ENCODE measurements around the gene SLC6A11.
A peak's percentile ranks its signal among the peaks of the same experiment; 100 is the strongest.

SLC6A11 gene

DNA sequence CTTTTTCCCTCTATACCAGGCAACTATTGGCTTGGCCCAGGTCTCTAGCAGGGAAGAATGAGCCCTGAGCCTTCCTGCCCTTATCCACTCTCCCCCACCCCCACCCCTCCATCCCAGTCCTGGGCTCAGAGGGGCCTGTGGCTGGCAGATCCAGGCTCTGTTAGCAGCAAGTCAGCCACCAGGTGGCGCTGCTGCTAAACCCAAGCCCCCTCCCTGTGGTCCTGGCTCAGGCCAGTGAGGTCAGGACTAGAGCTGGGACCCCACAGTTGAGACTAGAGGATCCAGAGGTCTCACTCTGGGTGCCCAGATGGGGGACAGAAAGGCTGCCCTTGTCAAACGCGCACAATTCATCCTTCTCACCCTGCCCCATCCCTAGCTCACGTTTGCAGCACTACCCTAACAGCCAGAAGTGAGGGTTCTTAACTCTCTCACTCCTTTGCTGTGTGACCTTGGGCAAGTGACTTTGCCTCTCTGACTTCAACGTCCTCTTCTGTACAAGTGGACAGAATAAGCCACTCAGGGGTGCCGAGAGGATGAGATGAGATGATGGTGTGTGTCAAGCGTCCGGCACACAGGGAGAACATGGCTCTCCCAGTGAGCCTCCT, 129.8 kb downstream of the SLC6A11 start:
- TF ChIP-seq, protein P1, sequence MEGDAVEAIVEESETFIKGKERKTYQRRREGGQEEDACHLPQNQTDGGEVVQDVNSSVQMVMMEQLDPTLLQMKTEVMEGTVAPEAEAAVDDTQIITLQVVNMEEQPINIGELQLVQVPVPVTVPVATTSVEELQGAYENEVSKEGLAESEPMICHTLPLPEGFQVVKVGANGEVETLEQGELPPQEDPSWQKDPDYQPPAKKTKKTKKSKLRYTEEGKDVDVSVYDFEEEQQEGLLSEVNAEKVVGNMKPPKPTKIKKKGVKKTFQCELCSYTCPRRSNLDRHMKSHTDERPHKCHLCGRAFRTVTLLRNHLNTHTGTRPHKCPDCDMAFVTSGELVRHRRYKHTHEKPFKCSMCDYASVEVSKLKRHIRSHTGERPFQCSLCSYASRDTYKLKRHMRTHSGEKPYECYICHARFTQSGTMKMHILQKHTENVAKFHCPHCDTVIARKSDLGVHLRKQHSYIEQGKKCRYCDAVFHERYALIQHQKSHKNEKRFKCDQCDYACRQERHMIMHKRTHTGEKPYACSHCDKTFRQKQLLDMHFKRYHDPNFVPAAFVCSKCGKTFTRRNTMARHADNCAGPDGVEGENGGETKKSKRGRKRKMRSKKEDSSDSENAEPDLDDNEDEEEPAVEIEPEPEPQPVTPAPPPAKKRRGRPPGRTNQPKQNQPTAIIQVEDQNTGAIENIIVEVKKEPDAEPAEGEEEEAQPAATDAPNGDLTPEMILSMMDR (IDR thresholded peaks at IDR 0.05; ENCODE audit: low read depth, low read length, missing control alignments) = peak; percentile 87
- peak; percentile 7 for DNase-seq (ENCODE audit: low read depth)
- no peak overlapping the region for H3K4me3 ChIP-seq (ENCODE audit: low read depth, low read length)

- no peak for DNase-seq (ENCODE audit: low read depth)
- TF ChIP-seq, protein P1 (IDR thresholded peaks at IDR 0.05; ENCODE audit: low read depth, low read length, missing control alignments) = no peak
- no peak overlapping the region for H3K4me3 ChIP-seq (ENCODE audit: low read depth, low read length)
These were observed 130.5 kb downstream of the SLC6A11 start for GRCh38 chr3:10946526-10946925.

DNA sequence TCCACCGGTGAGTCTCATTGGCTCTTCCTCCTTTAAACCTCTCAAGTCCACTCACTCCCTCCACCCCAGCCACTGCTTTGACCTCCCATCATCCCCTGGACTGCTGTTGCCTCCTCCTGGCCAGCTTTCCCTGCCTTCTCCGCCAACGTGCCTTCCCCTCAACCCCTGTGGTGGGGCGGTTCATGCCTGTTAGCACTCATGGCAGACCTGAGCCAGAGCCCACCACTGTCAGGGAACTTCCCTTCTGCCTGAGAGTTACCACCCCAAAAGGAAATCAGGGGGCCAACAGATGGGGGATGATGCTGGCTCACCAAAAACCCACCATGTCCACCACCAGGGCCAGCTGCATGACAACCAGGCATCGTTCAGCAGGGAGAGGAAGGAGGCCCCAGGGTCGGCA, 132.3 kb downstream of the SLC6A11 start:
- TF ChIP-seq, protein P1 (IDR thresholded peaks at IDR 0.05; ENCODE audit: low read depth, low read length, missing control alignments) = no peak
- no peak overlapping the region for H3K4me3 ChIP-seq (ENCODE audit: low read depth, low read length)
- no peak for DNase-seq (ENCODE audit: low read depth)

DNA sequence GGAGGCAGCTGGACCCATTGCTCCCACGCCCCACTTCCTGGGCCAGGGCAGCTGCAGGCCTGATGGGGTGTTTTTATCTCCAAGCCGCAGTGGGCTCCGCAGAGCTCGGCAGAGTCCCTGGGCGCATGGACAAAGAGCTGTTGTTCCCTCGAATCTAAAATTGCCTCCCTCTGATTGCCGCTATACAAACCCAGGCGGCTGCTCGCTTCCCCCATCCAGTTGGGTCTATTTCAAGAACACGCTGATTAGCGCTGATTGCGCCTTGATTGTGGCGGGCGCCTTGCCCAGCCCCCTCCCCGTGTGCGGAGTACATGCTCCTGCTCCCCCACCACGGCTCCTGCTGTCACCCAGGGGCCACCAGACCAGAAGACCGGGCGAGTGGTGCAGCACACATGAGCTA, 133.2 kb downstream of the SLC6A11 start:
- DNase-seq (ENCODE audit: low read depth) = no peak

DNA sequence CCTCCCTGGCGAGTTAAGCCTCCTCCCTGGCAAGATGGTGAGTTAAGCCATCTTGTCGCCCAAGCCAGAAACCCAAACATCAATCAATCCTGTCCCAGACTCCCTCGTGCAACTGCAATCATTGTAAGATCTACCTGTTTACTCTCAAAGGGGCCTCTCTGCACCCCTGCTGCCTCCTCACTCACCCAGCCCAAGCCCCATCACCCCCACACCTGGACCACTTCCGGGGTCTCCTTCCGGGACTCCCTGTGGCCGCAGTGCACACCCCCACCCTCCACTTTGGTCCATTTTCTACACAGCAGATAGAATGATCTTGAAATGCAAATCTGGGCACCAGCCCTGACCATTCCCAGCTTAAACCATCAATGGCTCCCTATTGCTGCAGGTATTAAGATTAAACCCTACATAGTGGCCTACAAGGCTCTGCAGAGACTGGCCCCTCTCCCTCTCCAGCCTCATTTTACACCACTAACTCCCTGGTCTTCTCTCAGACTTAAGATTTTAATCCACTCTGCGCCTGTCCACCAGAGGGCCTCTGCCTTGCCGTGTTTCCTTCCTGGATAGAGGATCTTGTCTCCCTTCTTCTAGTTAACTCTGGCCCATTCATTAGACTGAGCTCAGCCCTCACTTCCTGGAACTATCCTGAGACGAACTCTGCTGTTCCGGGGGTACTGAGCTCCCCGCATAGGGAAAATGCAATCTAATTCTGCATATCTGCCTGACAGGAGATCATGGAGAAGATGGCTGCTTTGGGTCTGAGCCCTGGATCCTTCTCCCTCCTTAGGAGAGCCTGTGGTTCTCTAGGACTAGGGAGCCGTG, 134.7 kb downstream of the SLC6A11 start:
- no peak for DNase-seq (ENCODE audit: low read depth)
- no peak overlapping the region for H3K4me3 ChIP-seq (ENCODE audit: low read depth, low read length)
- TF ChIP-seq, protein P1 (IDR thresholded peaks at IDR 0.05; ENCODE audit: low read depth, low read length, missing control alignments) = peak; percentile 28

More for the DNA sequence above, 133.2 kb downstream of the SLC6A11 start:
- no peak overlapping the region for H3K4me3 ChIP-seq (ENCODE audit: low read depth, low read length)
- TF ChIP-seq, protein P1 (IDR thresholded peaks at IDR 0.05; ENCODE audit: low read depth, low read length, missing control alignments) = no peak

- DNase-seq (ENCODE audit: low read depth) = no peak
- TF ChIP-seq, protein P1 (IDR thresholded peaks at IDR 0.05; ENCODE audit: low read depth, low read length, missing control alignments) = no peak
- no peak overlapping the region for H3K4me3 ChIP-seq (ENCODE audit: low read depth, low read length)
These were observed 135.4 kb downstream of the SLC6A11 start for GRCh38 chr3:10951295-10951926.

All from GM12864 (cell line).